GM12878 (cell line): ENCODE results near the gene IGFBP2. TPM values are rescaled to one million over a fixed set of nuclear protein-coding genes. Genes with fewer than 3 reads are reported as not detected.

Experiments used
- ATAC-seq: fragments of 200-7000 bp; cut with Tn5 transposase; 3 replicates; pipeline ENCODE4 v1.9.1; 2020; ENCODE audit warnings: mild to moderate bottlenecking, moderate library complexity
- BruUV-seq: library from RNA; stranded (reverse); fragments of 400-500 nt; replicated peaks from 2 replicates; lab custom pipeline; 2021; lab: Mats Ljungman, UMichigan
- CTCF ChIA-PET: fragments of 300-600 bp; sonication (Branson Sonifier 250); formaldehyde crosslinking; extraction: SDS; loops from one replicate; lab custom pipeline; 2021; ENCODE audit warnings: inconsistent platforms; lab: Yijun Ruan, JAX
- POLR2A ChIA-PET: fragments of 350-600 bp; formaldehyde crosslinking; extraction: SDS; loops from one replicate; lab custom pipeline; 2021; ENCODE audit warnings: inconsistent platforms; lab: Charles Lee
- RAD21 ChIA-PET: fragments of 300-600 bp; sonication (Branson Sonifier 250); formaldehyde crosslinking; loops from one replicate; lab custom pipeline; 2023; ENCODE audit warnings: antibody characterized with exemption; ENCODE audit not compliant: unreplicated experiment; lab: Charles Lee
- SMC1A ChIA-PET: fragments of 300-600 bp; sonication (Branson Sonifier 250); formaldehyde crosslinking; loops from one replicate; lab custom pipeline; 2023; ENCODE audit not compliant: unreplicated experiment, uncharacterized antibody; lab: Charles Lee
- DNase-seq: peaks from one replicate; pipeline ENCODE4 v3.0.0-alpha.2; 2011; ENCODE audit warnings: low read depth, low spot score
- FAIRE-seq: peaks from 3 replicates; lab custom pipeline; 2011; peaks lifted over from hg19 to GRCh38; lab: Jason Lieb, UNC
- H2AFZ ChIP-seq: 2 replicates; pipeline ENCODE4 v1.6.0; 2011; ENCODE audit warnings: low read depth, low read length, control low read depth; ENCODE audit not compliant: control insufficient read depth
- H3K27ac ChIP-seq: 2 replicates; pipeline ENCODE4 v1.5.1; 2011; ENCODE audit warnings: control low read depth; ENCODE audit not compliant: control insufficient read depth, insufficient read depth
- H3K27me3 ChIP-seq, 2 experiments: replicated peaks in 1 of 2; 2 replicates each; pipeline versions ENCODE4 v1.6.0 to v1.6.1; 2011; ENCODE audit warnings: low read length in 1 of 2; ENCODE audit not compliant: control insufficient read depth in 2 of 2, insufficient read depth in 2 of 2
- H3K36me3 ChIP-seq, 2 experiments: 2 replicates each; pipeline ENCODE4 v1.5.1; 2011; ENCODE audit warnings: low read length in 1 of 2; ENCODE audit not compliant: control insufficient read depth in 2 of 2, insufficient read depth in 2 of 2
- H3K4me1 ChIP-seq: 2 replicates; pipeline ENCODE4 v1.6.1; 2011; ENCODE audit warnings: mild to moderate bottlenecking, low read length, moderate library complexity, mixed read lengths; ENCODE audit not compliant: control insufficient read depth, insufficient read depth
- H3K4me2 ChIP-seq: 2 replicates; pipeline ENCODE4 v1.6.0; 2011; ENCODE audit warnings: control low read depth; ENCODE audit not compliant: control insufficient read depth, insufficient read depth
- H3K4me3 ChIP-seq: fragments of 200-600 bp; sonication (generic); 2 replicates; pipeline ENCODE4 v1.5.1; 2016
- H3K79me2 ChIP-seq: 2 replicates; pipeline ENCODE4 v1.6.0; 2011; ENCODE audit warnings: low read length; ENCODE audit not compliant: control insufficient read depth, insufficient read depth
- H3K9ac ChIP-seq: 2 replicates; pipeline ENCODE4 v1.8.0; 2011; ENCODE audit warnings: low read length, control low read depth, mixed read lengths; ENCODE audit not compliant: control insufficient read depth, insufficient read depth
- H3K9me3 ChIP-seq: replicated peaks from 3 replicates; pipeline ENCODE4 v1.5.1; 2011; ENCODE audit warnings: mild to moderate bottlenecking, low read length; ENCODE audit not compliant: control insufficient read depth, insufficient read depth
- H4K20me1 ChIP-seq: 2 replicates; pipeline ENCODE4 v1.6.0; 2011; ENCODE audit not compliant: control insufficient read depth, insufficient read depth
- BACH1 ChIP-seq: fragments of 450-650 bp; IDR thresholded peaks from 2 replicates; pipeline ENCODE4 v1.6.1; 2017; ENCODE audit warnings: mild to moderate bottlenecking, borderline replicate concordance
- CHD4 ChIP-seq: fragments of 200-600 bp; sonication (generic); IDR thresholded peaks from 2 replicates; pipeline ENCODE4 v1.6.1; 2016; ENCODE audit warnings: mild to moderate bottlenecking
- EGR1 ChIP-seq, 2 experiments: IDR thresholded peaks; 1 replicate in 1 of 2; 2 replicates in 1 of 2; pipeline ENCODE4 v1.6.1; 2011 to 2012; ENCODE audit warnings: low read depth in 2 of 2, low read length in 2 of 2, borderline replicate concordance in 1 of 2, mild to moderate bottlenecking in 1 of 2, moderate library complexity in 1 of 2
- EP300 ChIP-seq, 2 experiments: fragments of 150-350 bp in 1 of 2; IDR thresholded peaks; 2 replicates each; pipeline ENCODE4 v1.6.1; 2011 to 2012; ENCODE audit warnings: low read depth in 2 of 2, low read length in 2 of 2, borderline replicate concordance in 1 of 2, improper control_type of control experiment in 1 of 2, inconsistent platforms in 1 of 2; ENCODE audit not compliant: control insufficient read depth in 1 of 2
- ESRRA ChIP-seq: IDR thresholded peaks from 2 replicates; pipeline ENCODE4 v1.6.1; 2012; ENCODE audit warnings: mild to moderate bottlenecking, low read length, improper control_type of control experiment
- POLR2A ChIP-seq: IDR thresholded peaks from 2 replicates; pipeline ENCODE4 v1.6.1; 2011; ENCODE audit warnings: low read depth, mild to moderate bottlenecking, low read length
- SIN3A ChIP-seq: IDR thresholded peaks from 2 replicates; pipeline ENCODE4 v1.6.1; 2012; ENCODE audit warnings: low read depth, low read length, improper control_type of control experiment
- SIX5 ChIP-seq: IDR thresholded peaks from 2 replicates; pipeline ENCODE4 v1.6.1; 2011; ENCODE audit warnings: mild to moderate bottlenecking, low read depth, low read length, moderate library complexity; ENCODE audit not compliant: severe bottlenecking
- SMAD5 ChIP-seq: IDR thresholded peaks from 2 replicates; pipeline ENCODE4 v1.6.1; 2016; ENCODE audit warnings: antibody characterized with exemption, low read depth
- STAT3 ChIP-seq: IDR thresholded peaks from 2 replicates; pipeline ENCODE4 v1.6.1; 2011; ENCODE audit warnings: low read depth, low read length, improper control_type of control experiment
- TARDBP ChIP-seq: IDR thresholded peaks from 2 replicates; pipeline ENCODE4 v1.6.1; 2016; ENCODE audit warnings: borderline replicate concordance
- ZNF24 ChIP-seq: fragments of 450-650 bp; IDR thresholded peaks from 2 replicates; pipeline ENCODE4 v1.6.1; 2017; ENCODE audit warnings: antibody characterized with exemption, mild to moderate bottlenecking
- WGBS: methylation state at CpG from one replicate; pipeline ENCODE4 v1.1.6; 2016; ENCODE audit warnings: low lambda C conversion rate; ENCODE audit not compliant: insufficient replicate concordance, insufficient coverage; ENCODE audit errors: missing lambda C conversion rate; 5-methylcytosine and 5-hydroxymethylcytosine counted together
- in situ Hi-C: fragments of 300-500 bp; cut with MboI; formaldehyde crosslinking; loops from 9 replicates; pipeline ENCODE4 v1.14.3; 2018; ENCODE audit warnings: mixed read lengths
- intact Hi-C: fragments of 100-400 bp; cut with micrococcal nuclease; formaldehyde crosslinking; loops from one replicate; pipeline ENCODE4 v1.14.2; 2022; ENCODE audit not compliant: unreplicated experiment
- polyA plus RNA-seq, 11 experiments: library from polyadenylated mRNA; depleted of rRNA in 4 of 11; unstranded in 6 of 11; stranded (reverse) in 5 of 11; fragments of >200 nt; fragmentation: Nextera tagmentation in 4 of 11; fragmentation: Illumina TruSeq in 1 of 11; extraction: Ambion mirVana in 4 of 11; extraction: Trizol in 1 of 11; gene quantifications; 1 replicate in 1 of 11; 2 replicates in 10 of 11; pipeline versions ENCODE4 v1.2.1 to v1.2.3, GENCODE V29; 2011 to 2016; ENCODE audit warnings: inconsistent platforms in 2 of 11, missing spikeins in 2 of 11, low read depth in 1 of 11
- total RNA-seq, 4 experiments: library from RNA; depleted of rRNA in 3 of 4; stranded (reverse); fragments of >200 nt in 3 of 4; fragmentation: Illumina TruSeq in 1 of 4; extraction: Trizol in 1 of 4; gene quantifications; 2 replicates each; pipeline versions ENCODE4 v1.2.1 to v1.2.3, GENCODE V29; 2013 to 2021
- TF ChIP-seq, protein P1 (sequence below): fragments of 450-650 bp; formaldehyde crosslinking; IDR thresholded peaks from 2 replicates; pipeline ENCODE4 v1.4.0; 2022; ENCODE audit warnings: mild to moderate bottlenecking, moderate library complexity
- TF ChIP-seq, protein P2 (sequence below): fragments of 450-650 bp; IDR thresholded peaks from 2 replicates; pipeline ENCODE4 v1.6.1; 2018; ENCODE audit warnings: borderline replicate concordance, mild to moderate bottlenecking; ENCODE audit not compliant: partially characterized antibody

IGFBP2 gene
- total and polyA plus RNA-seq, 10 of the 15 experiments (the other 5 are each of a cell fraction or from before 2014, with no cell fraction given): 0.11 to 1.5 (median 0.38) TPM; not detected in 5

GRCh38 chr2:216652566-216652965 is 19.3 kb downstream of the IGFBP2 start:
- Histone ChIP-seq H3K27ac (no peak overlapping the region), H3K27me3 (peaks cover 0 to 3% of the 10 kb centered on the region in 2 experiments; a peak in 1 of 4 replicates), H3K79me2 (no peaks in the 10 kb centered on the region), H3K36me3 (no peaks in the 10 kb centered on the region), H3K4me1 (no peaks in the 10 kb centered on the region), H3K9me3 (no peaks in the 10 kb centered on the region; the same call in 2 of the 3 replicates), H3K4me3 (no peak overlapping the region), H3K4me2 (no peak overlapping the region), H4K20me1 (no peaks in the 10 kb centered on the region), H2AFZ (no peak overlapping the region), H3K9ac (no peak overlapping the region)
- intact Hi-C loops: no loop called here
- ChIA-PET POLR2A (interaction anchor here (1.4 kb wide), 1 partner anchor 11 kb away, joined by 3 read pairs; no protein-coding TSS in a partner anchor), RAD21 (interaction anchor here (3.2 kb wide), 1 partner anchor 133 kb away, joined by 11 read pairs; no protein-coding TSS in a partner anchor), SMC1A (interaction anchor here (2.6 kb wide), 1 partner anchor 14 kb away, joined by 13 read pairs; no protein-coding TSS in a partner anchor), CTCF (interaction anchor here (1.0 to 6.0 kb wide), 5 partner anchors 14 to 137 kb away, joined by 3 to 42 read pairs (median 4); no protein-coding TSS in a partner anchor)
- DNase-seq: no peak
- ATAC-seq: no peak
- FAIRE-seq: no peak
- in situ Hi-C loops: no loop called here
- TF ChIP-seq SIX5 (no peak), EGR1 (IDR thresholded peaks at IDR 0.05; ENCODE audit: borderline replicate concordance in 1 of 2, low read depth in 2 of 2, low read length in 2 of 2) (no peak), TARDBP (no peak), ESRRA (no peak), CHD4 (no peak), EP300 (IDR thresholded peaks at IDR 0.05; ENCODE audit: borderline replicate concordance in 1 of 2, control insufficient read depth in 1 of 2, low read depth in 2 of 2, low read length in 2 of 2) (no peak), POLR2A (no peak), STAT3 (no peak), BACH1 (no peak), SIN3A (no peak), ZNF24 (no peak), SMAD5 (no peak)
- TF ChIP-seq, protein P1, sequence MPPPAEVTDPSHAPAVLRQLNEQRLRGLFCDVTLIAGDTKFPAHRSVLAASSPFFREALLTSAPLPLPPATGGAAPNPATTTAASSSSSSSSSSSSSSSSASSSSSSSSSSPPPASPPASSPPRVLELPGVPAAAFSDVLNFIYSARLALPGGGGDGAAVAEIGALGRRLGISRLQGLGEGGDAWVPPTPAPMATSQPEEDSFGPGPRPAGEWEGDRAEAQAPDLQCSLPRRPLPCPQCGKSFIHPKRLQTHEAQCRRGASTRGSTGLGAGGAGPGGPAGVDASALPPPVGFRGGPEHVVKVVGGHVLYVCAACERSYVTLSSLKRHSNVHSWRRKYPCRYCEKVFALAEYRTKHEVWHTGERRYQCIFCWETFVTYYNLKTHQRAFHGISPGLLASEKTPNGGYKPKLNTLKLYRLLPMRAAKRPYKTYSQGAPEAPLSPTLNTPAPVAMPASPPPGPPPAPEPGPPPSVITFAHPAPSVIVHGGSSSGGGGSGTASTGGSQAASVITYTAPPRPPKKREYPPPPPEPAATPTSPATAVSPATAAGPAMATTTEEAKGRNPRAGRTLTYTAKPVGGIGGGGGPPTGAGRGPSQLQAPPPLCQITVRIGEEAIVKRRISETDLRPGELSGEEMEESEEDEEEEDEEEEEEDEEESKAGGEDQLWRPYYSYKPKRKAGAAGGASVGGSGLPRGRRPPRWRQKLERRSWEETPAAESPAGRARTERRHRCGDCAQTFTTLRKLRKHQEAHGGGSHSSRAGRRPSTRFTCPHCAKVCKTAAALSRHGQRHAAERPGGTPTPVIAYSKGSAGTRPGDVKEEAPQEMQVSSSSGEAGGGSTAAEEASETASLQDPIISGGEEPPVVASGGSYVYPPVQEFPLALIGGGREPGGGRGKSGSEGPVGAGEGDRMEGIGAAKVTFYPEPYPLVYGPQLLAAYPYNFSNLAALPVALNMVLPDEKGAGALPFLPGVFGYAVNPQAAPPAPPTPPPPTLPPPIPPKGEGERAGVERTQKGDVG: no peak
- TF ChIP-seq, protein P2, sequence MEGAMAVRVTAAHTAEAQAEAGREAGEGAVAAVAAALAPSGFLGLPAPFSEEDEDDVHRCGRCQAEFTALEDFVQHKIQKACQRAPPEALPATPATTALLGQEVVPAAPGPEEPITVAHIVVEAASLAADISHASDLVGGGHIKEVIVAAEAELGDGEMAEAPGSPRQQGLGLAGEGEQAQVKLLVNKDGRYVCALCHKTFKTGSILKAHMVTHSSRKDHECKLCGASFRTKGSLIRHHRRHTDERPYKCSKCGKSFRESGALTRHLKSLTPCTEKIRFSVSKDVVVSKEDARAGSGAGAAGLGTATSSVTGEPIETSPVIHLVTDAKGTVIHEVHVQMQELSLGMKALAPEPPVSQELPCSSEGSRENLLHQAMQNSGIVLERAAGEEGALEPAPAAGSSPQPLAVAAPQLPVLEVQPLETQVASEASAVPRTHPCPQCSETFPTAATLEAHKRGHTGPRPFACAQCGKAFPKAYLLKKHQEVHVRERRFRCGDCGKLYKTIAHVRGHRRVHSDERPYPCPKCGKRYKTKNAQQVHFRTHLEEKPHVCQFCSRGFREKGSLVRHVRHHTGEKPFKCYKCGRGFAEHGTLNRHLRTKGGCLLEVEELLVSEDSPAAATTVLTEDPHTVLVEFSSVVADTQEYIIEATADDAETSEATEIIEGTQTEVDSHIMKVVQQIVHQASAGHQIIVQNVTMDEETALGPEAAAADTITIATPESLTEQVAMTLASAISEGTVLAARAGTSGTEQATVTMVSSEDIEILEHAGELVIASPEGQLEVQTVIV: no peak
- WGBS: 34% methylated on average over 4 of the region's 4 CpGs
- no TSS peak for BruUV-seq
